Smooth muscle cell (in vitro differentiated cells): ENCODE data around the gene ZNF518A. TPM values are rescaled to one million over a fixed set of nuclear protein-coding genes. Genes with fewer than 3 reads are reported as not detected.

Source experiments
- DNase-seq: peaks from one replicate; lab custom pipeline; 2025; ENCODE audit not compliant: unreplicated experiment; lab: John Stamatoyannopoulos, UW
- H2AFZ ChIP-seq: fragments of 200-600 bp; sonication (generic); 2 replicates; pipeline ENCODE4 v1.6.0; 2016; ENCODE audit warnings: antibody characterized with exemption, low read depth, mild to moderate bottlenecking
- H3F3A ChIP-seq: fragments of 200-600 bp; sonication (generic); 2 replicates; pipeline ENCODE4 v1.6.0; 2017; ENCODE audit warnings: antibody characterized with exemption, low read depth
- H3K27ac ChIP-seq: fragments of 200-600 bp; sonication (generic); 2 replicates; pipeline ENCODE4 v1.5.1; 2016; ENCODE audit warnings: low read depth, mild to moderate bottlenecking
- H3K27me3 ChIP-seq: fragments of 200-600 bp; sonication (generic); 2 replicates; pipeline ENCODE4 v1.6.1; 2016; ENCODE audit warnings: low read depth, mild to moderate bottlenecking
- H3K36me3 ChIP-seq: fragments of 200-600 bp; sonication (generic); 2 replicates; pipeline ENCODE4 v1.5.1; 2016; ENCODE audit warnings: low read depth
- H3K4me1 ChIP-seq: fragments of 200-600 bp; sonication (generic); 2 replicates; pipeline ENCODE4 v1.5.1; 2016; ENCODE audit warnings: low read depth
- H3K4me2 ChIP-seq: fragments of 200-600 bp; sonication (generic); 2 replicates; pipeline ENCODE4 v1.6.0; 2016; ENCODE audit warnings: mild to moderate bottlenecking
- H3K4me3 ChIP-seq: fragments of 200-600 bp; sonication (generic); 2 replicates; pipeline ENCODE4 v1.5.1; 2016; ENCODE audit warnings: mild to moderate bottlenecking
- H3K79me2 ChIP-seq: fragments of 200-600 bp; sonication (generic); 2 replicates; pipeline ENCODE4 v1.6.0; 2016; ENCODE audit warnings: low read depth, mild to moderate bottlenecking
- H3K9ac ChIP-seq: fragments of 200-600 bp; sonication (generic); 2 replicates; pipeline ENCODE4 v1.6.0; 2016; ENCODE audit warnings: low read depth
- H3K9me3 ChIP-seq: fragments of 200-600 bp; sonication (generic); replicated peaks from 2 replicates; pipeline ENCODE4 v1.5.1; 2016; ENCODE audit warnings: low read depth
- H4K20me1 ChIP-seq: fragments of 200-600 bp; sonication (generic); 2 replicates; pipeline ENCODE4 v1.6.0; 2016; ENCODE audit warnings: low read depth
- CTCF ChIP-seq: fragments of 200-600 bp; sonication (generic); IDR thresholded peaks from 2 replicates; pipeline ENCODE4 v1.5.1; 2017; ENCODE audit warnings: borderline replicate concordance, mild to moderate bottlenecking, antibody characterized with exemption; ENCODE audit not compliant: insufficient read depth, poor library complexity, severe bottlenecking
- WGBS: methylation state at CpG from one replicate; pipeline ENCODE4 v1.1.7; 2016; ENCODE audit warnings: low lambda C conversion rate; 5-methylcytosine and 5-hydroxymethylcytosine counted together
- polyA plus RNA-seq: library from polyadenylated mRNA; unstranded; fragments of >200 nt; fragmentation: Nextera tagmentation; extraction: Ambion mirVana; gene quantifications from 2 replicates; pipeline ENCODE4 v1.2.1, GENCODE V29; 2016
- total RNA-seq: library from RNA; depleted of rRNA; stranded (reverse); fragments of >200 nt; gene quantifications from 2 replicates; pipeline ENCODE4 v1.2.3, GENCODE V29; 2014

ZNF518A gene
- total and polyA plus RNA-seq, 2 experiments from 2014 or later, result 9.0 to 26.9 TPM

- peaks cover 6% of the 10 kb centered on the region for H3F3A ChIP-seq
- H3K36me3 ChIP-seq, result peaks cover 15% of the 10 kb centered on the region
- H3K9me3 ChIP-seq, result no peaks in the 10 kb centered on the region
- peaks cover 6% of the 10 kb centered on the region for H3K79me2 ChIP-seq
- H3K4me2 ChIP-seq, result no peak overlapping the region
- no peak overlapping the region for H3K27ac ChIP-seq
- no peak overlapping the region for H3K9ac ChIP-seq
- TF ChIP-seq CTCF, result no peak
- H4K20me1 ChIP-seq, result no peaks in the 10 kb centered on the region
- no peak for DNase-seq
- H3K4me1 ChIP-seq, result peaks cover 6% of the 10 kb centered on the region
- no peak overlapping the region for H2AFZ ChIP-seq
- no peak overlapping the region for H3K4me3 ChIP-seq
- H3K27me3 ChIP-seq, result no peaks in the 10 kb centered on the region
- WGBS, result 74% methylated on average over 1 of the region's 1 CpG
Measured at GRCh38 chr10:96138102-96138501, 8.0 kb downstream of the ZNF518A start.

DNA sequence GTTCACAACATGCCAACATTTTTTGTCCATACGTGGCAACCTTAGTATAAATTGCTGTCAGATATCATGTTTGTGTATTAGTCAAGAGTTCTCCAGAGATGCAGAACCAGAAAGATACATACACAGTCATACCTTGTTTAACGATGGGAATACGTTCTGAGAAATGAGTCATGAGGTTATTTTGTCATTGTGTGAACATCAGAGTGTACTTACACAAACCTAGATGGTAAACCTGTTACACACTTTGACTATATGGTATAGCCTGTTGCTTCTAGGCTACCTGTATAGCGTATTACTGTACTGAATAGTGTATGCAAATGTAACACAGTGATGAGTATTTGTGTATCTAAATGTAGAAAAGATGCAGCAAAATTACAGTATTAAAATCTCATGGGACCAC, 22.3 kb downstream of the ZNF518A start:
- Histone ChIP-seq H3K79me2 (no peaks in the 10 kb centered on the region), H3F3A (no peaks in the 10 kb centered on the region), H3K27me3 (no peaks in the 10 kb centered on the region), H4K20me1 (peaks cover 4% of the 10 kb centered on the region), H3K4me1 (no peaks in the 10 kb centered on the region), H3K4me3 (no peak overlapping the region), H3K9ac (no peak overlapping the region), H3K4me2 (no peak overlapping the region), H3K9me3 (no peaks in the 10 kb centered on the region), H2AFZ (no peak overlapping the region), H3K36me3 (peaks cover 6% of the 10 kb centered on the region), H3K27ac (peak overlapping the region; percentile 52)
- WGBS, result 77% methylated on average over 4 of the region's 4 CpGs
- DNase-seq, result no peak
- TF ChIP-seq CTCF, result no peak

GRCh38 chr10:96153070-96153469, 23.0 kb downstream of the ZNF518A start:
- H2AFZ ChIP-seq, result no peak overlapping the region
- WGBS, result 44% methylated on average over 1 of the region's 1 CpG

More at GRCh38 chr10:96153070-96153469, 23.0 kb downstream of the ZNF518A start:
- Histone ChIP-seq H3K4me1 (no peaks in the 10 kb centered on the region), H3K27ac (peak overlapping the region; percentile 52), H3K9ac (no peak overlapping the region), H3K4me3 (no peak overlapping the region), H3K36me3 (peaks cover 10% of the 10 kb centered on the region), H4K20me1 (peaks cover under 1% of the 10 kb centered on the region), H3K9me3 (no peaks in the 10 kb centered on the region), H3K27me3 (no peaks in the 10 kb centered on the region), H3K4me2 (no peak overlapping the region), H3F3A (no peaks in the 10 kb centered on the region), H3K79me2 (no peaks in the 10 kb centered on the region)
- no peak for TF ChIP-seq CTCF
- DNase-seq, result no peak
